GM12878 (cell line): ENCODE results near the gene DNAJC9. TPM values are rescaled to one million over a fixed set of nuclear protein-coding genes. Genes with fewer than 3 reads are reported as not detected.
A peak's percentile ranks its signal among the peaks of the same experiment; 100 is the strongest.

Source experiments
- ATAC-seq: fragments of 200-7000 bp; cut with Tn5 transposase; 3 replicates; pipeline ENCODE4 v1.9.1; 2020; ENCODE audit warnings: mild to moderate bottlenecking, moderate library complexity
- BruUV-seq: library from RNA; stranded (reverse); fragments of 400-500 nt; replicated peaks from 2 replicates; lab custom pipeline; 2021; lab: Mats Ljungman, UMichigan
- CTCF ChIA-PET: fragments of 300-600 bp; sonication (Branson Sonifier 250); formaldehyde crosslinking; extraction: SDS; loops from one replicate; lab custom pipeline; 2021; ENCODE audit warnings: inconsistent platforms; lab: Yijun Ruan, JAX
- POLR2A ChIA-PET: fragments of 350-600 bp; formaldehyde crosslinking; extraction: SDS; loops from one replicate; lab custom pipeline; 2021; ENCODE audit warnings: inconsistent platforms; lab: Charles Lee
- RAD21 ChIA-PET: fragments of 300-600 bp; sonication (Branson Sonifier 250); formaldehyde crosslinking; loops from one replicate; lab custom pipeline; 2023; ENCODE audit warnings: antibody characterized with exemption; ENCODE audit not compliant: unreplicated experiment; lab: Charles Lee
- SMC1A ChIA-PET: fragments of 300-600 bp; sonication (Branson Sonifier 250); formaldehyde crosslinking; loops from one replicate; lab custom pipeline; 2023; ENCODE audit not compliant: unreplicated experiment, uncharacterized antibody; lab: Charles Lee
- DNase-seq: peaks from one replicate; pipeline ENCODE4 v3.0.0-alpha.2; 2011; ENCODE audit warnings: low read depth, low spot score
- FAIRE-seq: peaks from 3 replicates; lab custom pipeline; 2011; peaks lifted over from hg19 to GRCh38; lab: Jason Lieb, UNC
- H2AFZ ChIP-seq: 2 replicates; pipeline ENCODE4 v1.6.0; 2011; ENCODE audit warnings: low read depth, low read length, control low read depth; ENCODE audit not compliant: control insufficient read depth
- H3K27ac ChIP-seq: 2 replicates; pipeline ENCODE4 v1.5.1; 2011; ENCODE audit warnings: control low read depth; ENCODE audit not compliant: control insufficient read depth, insufficient read depth
- H3K27me3 ChIP-seq, 2 experiments: replicated peaks in 1 of 2; 2 replicates each; pipeline versions ENCODE4 v1.6.0 to v1.6.1; 2011; ENCODE audit warnings: low read length in 1 of 2; ENCODE audit not compliant: control insufficient read depth in 2 of 2, insufficient read depth in 2 of 2
- H3K36me3 ChIP-seq, 2 experiments: 2 replicates each; pipeline ENCODE4 v1.5.1; 2011; ENCODE audit warnings: low read length in 1 of 2; ENCODE audit not compliant: control insufficient read depth in 2 of 2, insufficient read depth in 2 of 2
- H3K4me1 ChIP-seq: 2 replicates; pipeline ENCODE4 v1.6.1; 2011; ENCODE audit warnings: mild to moderate bottlenecking, low read length, moderate library complexity, mixed read lengths; ENCODE audit not compliant: control insufficient read depth, insufficient read depth
- H3K4me2 ChIP-seq: 2 replicates; pipeline ENCODE4 v1.6.0; 2011; ENCODE audit warnings: control low read depth; ENCODE audit not compliant: control insufficient read depth, insufficient read depth
- H3K4me3 ChIP-seq: fragments of 200-600 bp; sonication (generic); 2 replicates; pipeline ENCODE4 v1.5.1; 2016
- H3K79me2 ChIP-seq: 2 replicates; pipeline ENCODE4 v1.6.0; 2011; ENCODE audit warnings: low read length; ENCODE audit not compliant: control insufficient read depth, insufficient read depth
- H3K9ac ChIP-seq: 2 replicates; pipeline ENCODE4 v1.8.0; 2011; ENCODE audit warnings: low read length, control low read depth, mixed read lengths; ENCODE audit not compliant: control insufficient read depth, insufficient read depth
- H3K9me3 ChIP-seq: replicated peaks from 3 replicates; pipeline ENCODE4 v1.5.1; 2011; ENCODE audit warnings: mild to moderate bottlenecking, low read length; ENCODE audit not compliant: control insufficient read depth, insufficient read depth
- H4K20me1 ChIP-seq: 2 replicates; pipeline ENCODE4 v1.6.0; 2011; ENCODE audit not compliant: control insufficient read depth, insufficient read depth
- ATF2 ChIP-seq: IDR thresholded peaks from 2 replicates; pipeline ENCODE4 v1.6.1; 2012; ENCODE audit warnings: low read length, inconsistent platforms
- CEBPB ChIP-seq, 2 experiments: fragments of 150-350 bp in 1 of 2; IDR thresholded peaks; 2 replicates each; pipeline ENCODE4 v1.6.1; 2012 to 2014; ENCODE audit warnings: low read depth in 2 of 2, low read length in 2 of 2, borderline replicate concordance in 1 of 2, inconsistent platforms in 1 of 2
- STAT3 ChIP-seq: IDR thresholded peaks from 2 replicates; pipeline ENCODE4 v1.6.1; 2011; ENCODE audit warnings: low read depth, low read length, improper control_type of control experiment
- WGBS: methylation state at CpG from one replicate; pipeline ENCODE4 v1.1.6; 2016; ENCODE audit warnings: low lambda C conversion rate; ENCODE audit not compliant: insufficient replicate concordance, insufficient coverage; ENCODE audit errors: missing lambda C conversion rate; 5-methylcytosine and 5-hydroxymethylcytosine counted together
- in situ Hi-C: fragments of 300-500 bp; cut with MboI; formaldehyde crosslinking; loops from 9 replicates; pipeline ENCODE4 v1.14.3; 2018; ENCODE audit warnings: mixed read lengths
- intact Hi-C: fragments of 100-400 bp; cut with micrococcal nuclease; formaldehyde crosslinking; loops from one replicate; pipeline ENCODE4 v1.14.2; 2022; ENCODE audit not compliant: unreplicated experiment
- polyA plus RNA-seq, 11 experiments: library from polyadenylated mRNA; depleted of rRNA in 4 of 11; unstranded in 6 of 11; stranded (reverse) in 5 of 11; fragments of >200 nt; fragmentation: Nextera tagmentation in 4 of 11; fragmentation: Illumina TruSeq in 1 of 11; extraction: Ambion mirVana in 4 of 11; extraction: Trizol in 1 of 11; gene quantifications; 1 replicate in 1 of 11; 2 replicates in 10 of 11; pipeline versions ENCODE4 v1.2.1 to v1.2.3, GENCODE V29; 2011 to 2016; ENCODE audit warnings: inconsistent platforms in 2 of 11, missing spikeins in 2 of 11, low read depth in 1 of 11
- total RNA-seq, 4 experiments: library from RNA; depleted of rRNA in 3 of 4; stranded (reverse); fragments of >200 nt in 3 of 4; fragmentation: Illumina TruSeq in 1 of 4; extraction: Trizol in 1 of 4; gene quantifications; 2 replicates each; pipeline versions ENCODE4 v1.2.1 to v1.2.3, GENCODE V29; 2013 to 2021

The DNAJC9 gene
- total and polyA plus RNA-seq, 10 of the 15 experiments (the other 5 are each of a cell fraction or from before 2014, with no cell fraction given): 15.0 to 72.9 (median 41.8) TPM

DNA sequence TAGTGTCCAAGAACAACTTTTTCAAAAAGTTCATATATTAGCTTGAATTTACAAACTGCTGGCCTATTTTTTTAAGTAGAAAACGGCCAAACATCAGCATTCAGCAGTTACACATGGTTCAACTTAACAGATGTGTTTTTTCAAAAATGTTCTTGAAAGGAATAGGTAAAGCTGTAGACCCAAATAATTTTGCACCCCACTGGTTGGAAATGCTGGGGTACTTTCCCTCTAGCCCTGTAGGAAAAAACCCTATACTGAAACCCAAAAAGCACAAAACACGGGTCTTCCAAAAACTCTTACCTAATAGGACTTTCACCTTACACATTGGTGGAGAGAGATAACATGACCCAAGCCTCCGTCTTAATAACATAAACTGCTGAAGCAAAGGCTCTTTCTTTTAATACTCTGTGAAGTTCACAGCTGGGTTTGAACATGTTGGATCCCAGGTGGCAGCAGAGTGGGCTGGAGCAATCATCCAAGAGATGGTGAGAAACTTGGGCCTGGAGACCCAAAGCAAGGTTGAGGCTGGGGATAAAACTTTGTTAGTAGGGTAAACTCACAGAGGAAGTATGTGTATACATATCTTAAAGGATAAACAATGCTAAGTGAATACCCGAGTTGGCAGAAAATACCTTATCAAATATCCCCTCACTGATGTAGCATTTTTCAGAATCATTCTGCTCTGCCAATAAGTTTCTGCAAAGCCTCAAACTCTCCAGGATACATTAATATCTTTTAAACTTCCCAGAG lies 629 bp upstream of the DNAJC9 start:
- ATAC-seq (peak; percentile 2), FAIRE-seq (no peak), DNase-seq (no peak)
- intact Hi-C loops: loop anchor here (1.0 to 5.0 kb wide), 4 partner anchors 79 to 165 kb away; partner anchors contain the start of genes ANXA7, CFAP70, ECD and FAM149B1
- Histone ChIP-seq H3K79me2 (peaks cover 81% of the 10 kb centered on the region), H3K36me3 (peaks cover 0 to 13% of the 10 kb centered on the region in 2 experiments; a peak in 3 of 4 replicates), H3K9me3 (no peaks in the 10 kb centered on the region), H3K4me3 (peak overlapping the region; percentile 89), H3K9ac (peak overlapping the region; percentile 92), H3K4me1 (peaks cover 10% of the 10 kb centered on the region), H3K4me2 (peak overlapping the region; percentile 98), H3K27me3 (no peaks in the 10 kb centered on the region), H2AFZ (peak overlapping the region; percentile 51), H4K20me1 (no peaks in the 10 kb centered on the region), H3K27ac (peak overlapping the region; percentile 88)
- no peak for TF ChIP-seq STAT3
- 0 out of 4 replicates have a peak, but pooled peaks of 1 of the 2 experiments have one; percentile 39 for TF ChIP-seq CEBPB (IDR thresholded peaks at IDR 0.05; ENCODE audit: borderline replicate concordance in 1 of 2, low read depth in 2 of 2, low read length in 2 of 2)
- 0 out of 2 replicates have a peak, but pooled peaks have one; percentile 15 for TF ChIP-seq ATF2
- RAD21 ChIA-PET: interaction anchor here (0.6 to 2.4 kb wide), 3 partner anchors 16 to 891 kb away, joined by 3 to 17 read pairs (median 5); partner anchors contain the start of gene P4HA1
- WGBS: 1% methylated on average over 4 of the region's 4 CpGs
- POLR2A ChIA-PET: interaction anchor here (0.6 to 3.7 kb wide), 8 partner anchors 9 to 865 kb away, joined by 3 to 19 read pairs (median 4); partner anchors contain the start of gene CFAP70
- CTCF ChIA-PET: interaction anchor here (0.6 to 1.9 kb wide), 5 partner anchors 29 to 396 kb away, joined by 3 to 6 read pairs (median 3); no protein-coding TSS in a partner anchor
- TSS peak; percentile 96 for BruUV-seq
- in situ Hi-C loops: no loop called here
- SMC1A ChIA-PET: interaction anchor here (1.1 kb wide), 2 partner anchors 41 to 79 kb away, joined by 3 read pairs; no protein-coding TSS in a partner anchor
